Ramos (cell line): ENCODE data around the gene SEMA5A.

Source experiments
- in situ Hi-C: fragments of 300-500 bp; cut with MboI; formaldehyde crosslinking; loops from one replicate; pipeline ENCODE4 v1.14.3; 2022; ENCODE audit warnings: low sequenced_read_pairs; ENCODE audit not compliant: unreplicated experiment

Gene SEMA5A

DNA sequence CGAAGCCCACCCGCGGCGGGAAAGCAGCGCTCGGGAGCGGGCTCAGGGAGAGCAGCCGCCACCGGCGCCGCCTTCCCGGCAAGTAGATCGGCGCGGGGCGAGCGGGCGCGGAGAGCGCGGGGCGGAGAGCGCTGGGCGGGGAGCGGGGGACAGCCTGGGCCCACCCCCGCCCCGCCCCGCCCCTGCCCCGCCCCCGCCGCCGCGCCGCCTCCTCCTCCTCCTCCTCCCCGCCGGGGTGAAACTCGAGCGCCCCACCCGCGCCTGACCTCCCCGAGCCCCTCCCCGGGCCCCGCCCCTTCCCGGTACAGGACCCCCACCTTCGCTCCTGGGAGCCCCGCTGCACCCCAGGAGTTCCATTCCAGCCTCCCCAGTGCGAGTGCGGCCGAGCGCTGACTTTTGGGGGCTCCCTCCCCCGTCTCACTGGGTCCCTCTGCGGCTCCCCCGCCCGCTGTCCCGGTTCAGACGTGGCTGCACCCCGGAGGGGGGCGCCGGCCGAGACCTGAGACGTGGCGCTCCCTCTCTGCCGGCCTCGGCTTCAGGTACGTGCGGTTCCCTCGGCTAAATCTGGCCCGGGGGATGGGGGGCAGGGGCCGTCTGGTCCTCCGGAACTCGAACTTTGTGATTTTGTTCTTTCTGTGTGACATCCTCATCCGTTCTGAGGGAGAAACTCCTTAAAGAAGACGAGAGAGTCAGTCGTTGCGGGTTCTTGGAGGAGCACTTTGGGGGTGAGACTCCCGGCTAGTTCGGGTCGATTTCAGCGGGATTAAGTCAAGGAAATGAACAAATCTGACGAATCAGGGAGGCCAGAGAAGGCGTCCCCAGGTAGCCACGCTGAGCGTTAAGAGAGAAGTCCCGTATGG lies at the start of gene SEMA5A:
Gene SEMA5A, minus strand, starts transcription at position 84 of the 860 bp plus-strand sequence. CDS start 166,129 bp downstream, outside the sequence.
- in situ Hi-C loops, result no loop called here

GRCh38 chr5:9594913-9595312 lies 49.0 kb upstream of the SEMA5A start:
- in situ Hi-C loops, result no loop called here

DNA sequence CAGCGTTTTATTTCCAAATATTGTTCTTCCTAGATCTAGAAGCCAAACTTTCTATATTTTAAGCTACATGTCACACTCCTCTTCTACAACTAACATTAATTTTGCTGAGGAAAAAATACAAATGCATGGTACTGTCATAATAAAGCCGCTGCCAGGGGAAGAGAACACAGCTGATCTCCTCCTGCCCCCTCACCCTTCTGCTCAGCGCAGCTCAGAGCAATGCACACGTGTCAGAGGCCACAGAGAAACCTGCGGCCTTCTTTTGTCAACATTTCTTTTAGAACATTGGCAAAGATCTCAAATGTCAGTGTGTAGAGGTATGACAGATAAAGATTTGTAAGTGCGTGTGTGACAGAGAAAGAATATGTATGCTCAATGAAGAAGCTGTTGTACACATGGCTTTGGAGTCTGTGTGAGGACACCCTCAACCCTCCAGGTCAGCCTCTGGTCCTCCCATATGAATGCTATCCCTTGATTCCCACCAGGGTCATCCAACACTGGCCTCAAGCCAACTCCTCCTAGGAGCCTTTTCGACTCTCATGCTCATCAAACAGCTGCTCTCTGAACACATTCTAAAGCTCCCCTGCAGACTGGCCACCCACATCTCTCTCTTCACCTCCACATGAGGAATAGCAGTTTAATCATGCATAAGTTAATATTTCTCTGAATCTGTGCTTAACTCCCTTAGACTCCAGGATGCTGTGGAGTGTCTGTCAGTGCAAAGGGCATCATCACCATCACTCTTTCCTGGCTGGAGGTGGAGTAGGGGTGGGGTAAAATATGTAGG lies 43.4 kb upstream of the SEMA5A start:
- in situ Hi-C loops, result no loop called here

DNA sequence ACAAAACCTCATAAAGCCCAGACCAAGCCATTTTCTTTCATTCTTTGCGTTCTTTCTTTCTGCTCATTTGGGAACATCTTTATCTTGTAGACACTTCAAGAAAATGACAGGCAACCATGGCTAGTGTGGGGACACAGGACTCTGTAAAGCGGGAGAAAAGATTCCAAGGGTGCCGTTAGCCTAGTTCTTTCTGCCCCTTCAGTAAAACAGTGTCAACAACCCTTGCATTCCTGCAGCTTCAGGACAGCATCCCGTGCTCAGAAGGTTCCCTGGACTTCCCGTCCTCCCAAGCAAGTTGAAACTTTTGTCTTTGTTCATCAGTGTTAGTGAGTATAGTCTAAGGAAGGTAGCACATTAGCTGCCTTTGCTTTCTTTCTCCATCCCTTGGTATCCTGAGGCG lies 42.4 kb upstream of the SEMA5A start:
- in situ Hi-C loops, result no loop called here

DNA sequence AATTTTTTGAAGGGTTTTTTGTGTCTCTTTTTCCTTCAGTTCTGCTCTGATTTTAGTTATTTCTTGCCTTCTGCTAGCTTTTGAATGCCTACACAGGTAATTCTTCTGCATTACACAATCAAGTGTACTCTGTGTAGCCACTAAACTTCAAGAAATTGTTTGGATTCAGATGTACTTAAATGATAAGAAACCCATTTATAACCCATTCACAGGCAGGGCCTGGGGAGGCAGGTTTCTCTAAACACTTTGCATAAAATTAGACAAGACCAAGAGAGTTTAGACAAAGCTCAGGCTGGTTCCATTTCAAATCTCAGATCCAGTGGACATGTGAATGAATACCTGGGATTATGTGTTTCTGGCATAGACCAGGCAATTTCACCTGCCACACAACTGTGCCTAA lies 41.3 kb upstream of the SEMA5A start:
- in situ Hi-C loops, result no loop called here

DNA sequence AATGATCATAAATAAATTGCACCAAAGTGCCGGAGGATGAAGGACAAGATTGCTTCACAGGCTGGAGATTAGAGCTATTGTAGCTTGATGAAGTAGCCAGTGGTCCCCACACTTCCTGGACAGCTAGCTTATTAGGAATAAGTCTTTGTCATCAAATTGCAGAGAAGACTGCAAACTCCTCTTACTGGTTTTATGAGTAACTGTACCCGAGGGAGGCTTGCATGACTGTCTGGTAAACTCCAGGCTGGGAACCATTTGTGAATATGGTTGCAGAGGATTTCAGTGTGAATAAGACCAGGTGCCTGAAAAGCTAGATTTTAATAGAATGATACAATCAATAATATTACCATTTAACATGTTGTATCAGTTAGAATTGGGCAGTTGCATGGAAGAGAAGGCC lies 36.5 kb upstream of the SEMA5A start:
- in situ Hi-C loops, result no loop called here

- in situ Hi-C loops, result no loop called here
Observed at GRCh38 chr5:9573796-9574195, 27.9 kb upstream of the SEMA5A start.

DNA sequence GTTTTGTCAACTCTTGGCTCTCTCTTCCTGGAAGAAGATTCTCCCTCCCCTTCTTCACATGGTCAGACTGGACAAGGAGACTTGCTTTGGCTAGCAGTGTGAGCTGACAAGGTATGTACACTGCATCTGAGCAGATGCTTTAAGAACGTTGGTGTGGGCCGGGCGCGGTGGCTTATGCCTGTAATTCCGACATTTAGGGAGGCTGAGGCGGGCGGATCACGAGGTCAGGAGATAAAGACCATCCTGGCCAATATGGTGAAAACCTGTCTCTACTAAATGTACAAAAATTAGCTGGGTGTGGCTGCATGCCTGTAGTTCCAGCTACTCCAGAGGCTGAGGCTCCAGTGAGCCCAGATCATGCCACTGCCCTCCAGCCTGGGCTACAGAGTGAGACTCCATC lies 26.4 kb upstream of the SEMA5A start:
- in situ Hi-C loops, result no loop called here

DNA sequence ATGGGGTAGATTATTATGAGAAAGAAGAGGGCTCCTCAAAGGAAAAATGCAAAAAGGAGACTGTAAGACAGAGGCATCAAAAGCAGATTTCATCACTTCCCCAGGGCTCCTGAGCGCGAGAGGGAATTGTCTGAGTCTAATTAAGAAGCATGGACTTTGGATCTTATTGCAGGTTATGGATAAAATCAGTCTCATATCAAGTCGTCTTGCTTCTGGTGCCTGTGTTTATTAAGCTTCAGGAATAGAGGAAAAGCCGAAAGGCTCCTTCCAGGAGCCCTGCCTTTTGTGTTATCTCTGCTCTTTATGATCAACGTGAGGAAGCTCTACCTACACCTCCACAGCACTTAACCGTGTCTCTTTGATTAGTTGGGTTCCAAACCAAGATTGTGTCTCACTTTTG lies 25.0 kb upstream of the SEMA5A start:
- in situ Hi-C loops, result no loop called here

DNA sequence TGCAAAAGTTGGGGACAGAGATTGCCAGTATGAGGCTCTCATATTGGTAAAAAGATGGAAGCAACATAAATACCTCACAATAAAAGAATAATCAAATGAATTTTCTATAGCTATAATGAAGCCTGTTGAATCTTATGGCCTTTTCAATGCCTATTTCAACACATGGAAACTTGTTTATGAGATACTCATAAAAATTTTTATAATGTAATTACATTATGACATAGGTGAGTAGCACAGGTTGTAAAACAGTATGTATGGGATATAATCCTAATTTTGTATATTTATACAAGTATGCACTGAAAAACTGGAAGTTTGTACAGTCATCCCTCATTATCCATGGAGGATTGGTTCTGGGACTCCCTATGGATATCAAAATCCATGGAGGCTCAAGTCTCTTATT lies 21.2 kb upstream of the SEMA5A start:
- in situ Hi-C loops, result no loop called here

GRCh38 chr5:9564752-9565151 lies 18.9 kb upstream of the SEMA5A start:
- in situ Hi-C loops, result no loop called here

DNA sequence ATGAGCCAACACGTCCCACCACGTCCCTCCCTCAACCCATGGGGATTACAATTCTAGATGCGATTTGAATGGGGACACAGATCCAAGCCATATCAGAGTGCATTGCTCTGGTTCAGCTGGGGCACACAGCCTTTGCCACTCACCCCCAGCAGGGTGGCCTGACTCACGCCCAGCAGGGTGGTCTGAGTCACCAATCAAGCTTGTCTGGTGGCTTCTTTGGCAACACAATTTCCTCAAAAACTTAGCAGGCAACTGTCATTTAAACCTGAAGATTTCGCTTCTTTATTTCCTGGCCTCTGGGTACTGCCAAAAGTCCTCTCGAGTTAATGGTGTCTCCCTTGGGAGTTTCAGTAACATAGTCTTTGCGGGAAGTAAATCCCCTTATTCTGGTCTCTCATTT lies 16.3 kb upstream of the SEMA5A start:
- in situ Hi-C loops, result no loop called here

- in situ Hi-C loops, result no loop called here
Observed at GRCh38 chr5:9559965-9560364, 14.1 kb upstream of the SEMA5A start.

GRCh38 chr5:9558319-9558965 lies 12.6 kb upstream of the SEMA5A start:
- in situ Hi-C loops, result no loop called here

GRCh38 chr5:9557696-9558095 lies 11.8 kb upstream of the SEMA5A start:
- in situ Hi-C loops, result no loop called here

- in situ Hi-C loops, result no loop called here
Observed at GRCh38 chr5:9555961-9556360, 10.1 kb upstream of the SEMA5A start.

- in situ Hi-C loops, result no loop called here
Observed at GRCh38 chr5:9554122-9554521, 8.2 kb upstream of the SEMA5A start.

DNA sequence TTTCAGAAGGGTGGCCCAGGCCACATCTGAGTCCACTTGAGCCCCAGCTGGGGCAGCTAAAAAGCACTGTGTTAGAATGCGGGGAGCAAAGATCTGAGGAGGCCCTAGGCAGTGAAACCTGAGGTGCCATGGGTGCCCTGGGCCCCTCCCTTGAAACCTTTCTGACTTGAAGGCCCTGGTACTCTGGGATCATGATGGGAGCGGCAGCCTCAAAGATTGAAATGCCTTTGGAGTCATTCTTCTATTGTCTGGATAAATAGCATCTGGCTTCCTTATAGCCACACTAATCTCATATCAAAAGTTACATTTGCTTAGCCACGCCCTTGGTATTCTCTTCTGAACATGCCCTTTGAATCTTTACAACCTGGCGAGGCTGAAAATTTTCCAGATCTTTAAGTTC lies 7.7 kb upstream of the SEMA5A start:
- in situ Hi-C loops, result no loop called here

GRCh38 chr5:9551567-9552537 lies 6.0 kb upstream of the SEMA5A start:
- in situ Hi-C loops, result no loop called here

- in situ Hi-C loops, result no loop called here
Observed at GRCh38 chr5:9549941-9550340, 4.1 kb upstream of the SEMA5A start.
